Subcutaneous adipose tissue (tissue), 4 donors: ENCODE results near the gene SPPL2B. TPM values are rescaled to one million over a fixed set of nuclear protein-coding genes. Genes with fewer than 3 reads are reported as not detected.

Source experiments
- total RNA-seq, 4 donors: library from RNA; depleted of rRNA; stranded (reverse); fragments of >200 nt; gene quantifications; one replicate each; pipeline ENCODE4 v1.1.0, GENCODE V29; 2016
- TF ChIP-seq, protein P1 (sequence below): fragments of 450-650 bp; IDR thresholded peaks from one replicate; pipeline ENCODE4 v1.5.1; 2016; ENCODE audit warnings: low read depth, mild to moderate bottlenecking, control low read depth, antibody characterized with exemption, moderate library complexity

SPPL2B gene
- total RNA-seq, 4 donors from 2014 or later: 8.7 to 50.3 (median 12.5) TPM

- TF ChIP-seq, protein P1, sequence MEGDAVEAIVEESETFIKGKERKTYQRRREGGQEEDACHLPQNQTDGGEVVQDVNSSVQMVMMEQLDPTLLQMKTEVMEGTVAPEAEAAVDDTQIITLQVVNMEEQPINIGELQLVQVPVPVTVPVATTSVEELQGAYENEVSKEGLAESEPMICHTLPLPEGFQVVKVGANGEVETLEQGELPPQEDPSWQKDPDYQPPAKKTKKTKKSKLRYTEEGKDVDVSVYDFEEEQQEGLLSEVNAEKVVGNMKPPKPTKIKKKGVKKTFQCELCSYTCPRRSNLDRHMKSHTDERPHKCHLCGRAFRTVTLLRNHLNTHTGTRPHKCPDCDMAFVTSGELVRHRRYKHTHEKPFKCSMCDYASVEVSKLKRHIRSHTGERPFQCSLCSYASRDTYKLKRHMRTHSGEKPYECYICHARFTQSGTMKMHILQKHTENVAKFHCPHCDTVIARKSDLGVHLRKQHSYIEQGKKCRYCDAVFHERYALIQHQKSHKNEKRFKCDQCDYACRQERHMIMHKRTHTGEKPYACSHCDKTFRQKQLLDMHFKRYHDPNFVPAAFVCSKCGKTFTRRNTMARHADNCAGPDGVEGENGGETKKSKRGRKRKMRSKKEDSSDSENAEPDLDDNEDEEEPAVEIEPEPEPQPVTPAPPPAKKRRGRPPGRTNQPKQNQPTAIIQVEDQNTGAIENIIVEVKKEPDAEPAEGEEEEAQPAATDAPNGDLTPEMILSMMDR: no peak
Measured at GRCh38 chr19:2312820-2313501, 15.5 kb upstream of the SPPL2B start.

DNA sequence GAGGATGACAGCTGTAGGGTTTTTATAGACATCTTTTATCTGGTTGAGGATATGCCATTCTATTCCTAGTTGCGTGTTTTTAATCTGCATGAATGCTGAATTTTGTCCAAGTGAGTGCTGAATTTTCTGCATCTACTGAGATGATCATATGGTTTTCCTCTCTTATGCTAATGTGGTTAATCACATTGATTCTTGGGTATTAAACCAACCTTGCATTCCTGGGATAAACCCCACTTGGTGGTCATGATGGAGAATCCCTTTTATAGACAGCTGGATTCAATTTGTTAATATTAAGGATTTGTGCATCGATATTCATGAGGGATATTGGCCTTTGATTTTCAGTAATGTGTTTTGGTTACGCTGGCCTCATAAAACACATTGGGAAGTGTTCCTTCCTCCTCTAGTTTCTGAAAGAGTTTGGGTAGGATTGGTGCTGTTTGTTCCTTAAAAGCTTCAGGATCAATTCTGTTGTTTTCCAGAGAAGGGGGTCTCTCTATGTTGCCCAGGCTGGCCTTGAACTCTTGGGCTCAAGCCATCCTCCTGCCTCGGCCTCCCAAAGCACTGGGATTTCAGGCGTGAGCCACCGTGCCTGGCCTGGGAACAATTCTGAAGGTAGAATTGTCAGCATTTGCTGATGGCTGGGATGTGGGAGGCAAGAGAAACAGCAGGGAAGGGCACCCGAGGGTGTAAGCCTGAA, 13.2 kb upstream of the SPPL2B start:
- TF ChIP-seq, protein P1: no peak

DNA sequence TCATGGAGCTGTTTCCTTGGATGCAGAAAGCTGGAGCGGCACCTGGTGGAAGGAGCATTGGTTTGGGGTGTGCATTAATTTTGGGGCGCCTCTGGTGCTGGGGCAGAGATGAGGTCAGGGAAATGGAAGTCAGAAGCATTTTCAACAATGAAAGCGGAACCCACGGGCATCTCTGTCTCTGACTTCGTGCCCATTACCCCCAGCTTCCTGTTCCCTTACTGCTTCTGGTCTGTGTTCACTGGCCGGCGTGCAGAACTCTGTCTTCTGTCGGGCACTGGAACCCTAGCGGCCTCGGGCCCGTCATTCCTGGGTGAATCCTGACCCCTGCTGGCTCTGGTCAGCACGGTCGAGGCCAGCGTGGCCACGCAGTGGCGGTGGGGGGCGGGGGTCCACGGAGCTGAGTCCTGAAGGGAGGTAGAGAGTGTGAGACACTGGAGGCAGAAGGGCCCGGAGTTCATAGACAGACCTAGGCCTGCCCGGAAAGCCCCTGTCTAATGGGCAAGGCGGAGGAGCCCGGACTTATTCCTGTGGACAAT, 12.6 kb upstream of the SPPL2B start:
- TF ChIP-seq, protein P1: no peak

GRCh38 chr19:2317300-2317699, 11.2 kb upstream of the SPPL2B start:
- TF ChIP-seq, protein P1: no peak

DNA sequence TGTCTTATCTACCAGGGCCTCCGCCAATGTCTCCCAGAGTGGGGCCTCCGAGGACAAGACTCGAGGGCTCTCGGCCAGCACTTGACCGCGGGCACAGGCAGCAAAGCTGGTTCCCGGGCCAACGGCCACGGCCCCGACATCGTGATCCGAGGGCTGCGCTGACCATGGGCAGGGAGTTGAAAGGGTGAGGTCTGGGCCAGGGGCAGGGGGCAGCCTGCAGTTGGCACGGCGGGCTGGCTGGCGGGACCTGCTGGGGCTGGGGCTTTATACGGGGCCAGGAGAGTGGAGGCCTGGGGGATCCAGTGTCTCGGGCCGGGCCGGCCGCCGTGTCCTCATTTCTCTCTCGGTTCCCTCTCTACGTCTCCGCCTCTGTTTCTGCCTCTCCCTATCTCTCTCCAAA, 10.7 kb upstream of the SPPL2B start:
- TF ChIP-seq, protein P1: no peak

DNA sequence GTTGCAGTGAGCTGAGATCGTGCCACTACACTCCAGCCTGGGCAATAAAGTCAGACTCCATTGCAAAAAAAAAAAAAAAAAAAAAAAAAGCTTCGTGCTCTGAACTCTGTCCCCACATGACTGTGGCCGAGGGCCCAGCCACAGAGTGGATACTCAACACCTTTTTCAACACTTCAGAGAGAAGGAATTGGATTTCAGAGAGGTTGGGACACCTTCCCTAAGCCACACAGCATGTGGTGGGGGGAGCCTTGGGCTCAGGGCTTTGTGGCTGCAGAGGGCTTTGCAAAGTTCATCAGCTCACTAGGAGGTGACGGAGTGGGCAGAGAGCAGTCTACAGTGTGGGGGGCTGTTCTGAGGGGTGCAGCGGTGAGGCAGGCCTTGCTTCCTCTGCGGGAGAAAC, 9.6 kb upstream of the SPPL2B start:
- TF ChIP-seq, protein P1: no peak

DNA sequence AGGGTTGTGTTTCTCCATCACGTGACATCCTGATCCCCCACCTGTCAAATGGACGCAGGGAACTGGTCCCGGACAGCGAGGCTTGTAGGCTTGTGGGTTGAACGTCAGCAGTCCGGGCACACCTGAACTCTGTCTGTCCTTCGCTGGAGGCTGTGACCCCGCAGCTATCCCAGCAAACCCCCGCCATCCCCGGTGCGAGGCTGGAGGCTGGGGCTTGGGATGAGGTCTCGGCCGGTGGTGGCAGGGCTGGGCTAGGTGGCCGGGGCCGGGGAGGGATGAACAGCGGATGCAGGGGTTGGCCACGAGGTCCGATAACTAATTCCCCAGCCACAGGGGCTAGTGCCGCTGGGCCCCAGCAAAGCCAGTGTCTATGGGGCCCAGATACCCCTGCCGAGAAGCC, 8.9 kb upstream of the SPPL2B start:
- TF ChIP-seq, protein P1: no peak
